GM21825 (cell line): Measurements from ENCODE around the gene CTSG.
"Not testable (repeated sequence)": the region's sequence is repeated elsewhere in the genome, so short reads cannot be mapped to it uniquely, and the experiment has no call there.

ENCODE experiments used
- ATAC-seq: cut with Tn5 transposase; IDR thresholded peaks from one replicate; pipeline ENCODE4 v1.9.1; 2021; ENCODE audit warnings: mild to moderate bottlenecking, moderate library complexity; ENCODE audit not compliant: unreplicated experiment

The CTSG gene

GRCh38 chr14:24576182-24576581 lies at the start of gene CTSG:
Gene CTSG (minus strand): TSS chr14:24576250. CDS start chr14:24576223, 27 bp downstream.
- ATAC-seq: no peak

GRCh38 chr14:24613747-24614146 lies 37.7 kb upstream of the CTSG start:
- no peak for ATAC-seq

GRCh38 chr14:24613241-24613640 lies 37.2 kb upstream of the CTSG start:
- no peak for ATAC-seq

- no peak for ATAC-seq
Measured at GRCh38 chr14:24612196-24612595, 36.1 kb upstream of the CTSG start.

GRCh38 chr14:24609655-24610344 lies 33.8 kb upstream of the CTSG start, which contains the start of gene GZMH:
Gene GZMH (minus strand): TSS chr14:24609685. CDS start chr14:24609613, 72 bp downstream.
- ATAC-seq: no peak

GRCh38 chr14:24607635-24608514 lies 31.8 kb upstream of the CTSG start:
- no peak for ATAC-seq

- no peak for ATAC-seq
Measured at GRCh38 chr14:24607081-24607480, 31.0 kb upstream of the CTSG start.

GRCh38 chr14:24606297-24606696 lies 30.2 kb upstream of the CTSG start:
- no peak for ATAC-seq

GRCh38 chr14:24605435-24606190 lies 29.6 kb upstream of the CTSG start:
- ATAC-seq: peak; percentile 86

GRCh38 chr14:24597403-24597802 lies 21.4 kb upstream of the CTSG start:
- no peak for ATAC-seq

GRCh38 chr14:24595073-24595808 lies 19.2 kb upstream of the CTSG start:
- no peak for ATAC-seq

GRCh38 chr14:24591004-24591403 lies 15.0 kb upstream of the CTSG start:
- ATAC-seq: not testable (repeated sequence)

GRCh38 chr14:24584402-24584801 lies 8.4 kb upstream of the CTSG start:
- not testable (repeated sequence) for ATAC-seq

- no peak for ATAC-seq
Measured at GRCh38 chr14:24578558-24578957, 2.5 kb upstream of the CTSG start.

GRCh38 chr14:24576771-24577170 lies 721 bp upstream of the CTSG start:
- ATAC-seq: no peak

- ATAC-seq: no peak
Measured at GRCh38 chr14:24574206-24574774, 1.8 kb downstream of the CTSG start.

- no peak for ATAC-seq
Measured at GRCh38 chr14:24566318-24566717, 9.7 kb downstream of the CTSG start.

GRCh38 chr14:24565766-24566165 lies 10.3 kb downstream of the CTSG start:
- ATAC-seq: no peak

GRCh38 chr14:24563505-24563904 lies 12.5 kb downstream of the CTSG start:
- no peak for ATAC-seq

- no peak for ATAC-seq
Measured at GRCh38 chr14:24556756-24557155, 19.3 kb downstream of the CTSG start.
